WI38 (cell line): Measurements from ENCODE around the gene CAMK4.

Experiments
- H3K4me3 ChIP-seq: 2 replicates; pipeline ENCODE4 v1.5.1; 2011; ENCODE audit warnings: low read depth, mild to moderate bottlenecking, control low read depth, low read length
- CTCF ChIP-seq: IDR thresholded peaks from 2 replicates; pipeline ENCODE4 v1.5.1; 2012; ENCODE audit warnings: low read depth, mild to moderate bottlenecking, control low read depth, low read length

The CAMK4 gene

GRCh38 chr5:111494355-111494999, 270.3 kb downstream of the CAMK4 start:
- H3K4me3 ChIP-seq: no peak overlapping the region
- no peak for TF ChIP-seq CTCF

- no peak for TF ChIP-seq CTCF
- no peak overlapping the region for H3K4me3 ChIP-seq
Measured at GRCh38 chr5:111495159-111495558, 271.0 kb downstream of the CAMK4 start.

- no peak overlapping the region for H3K4me3 ChIP-seq
- TF ChIP-seq CTCF: no peak
Measured at GRCh38 chr5:111498346-111498745, 274.2 kb downstream of the CAMK4 start.

- TF ChIP-seq CTCF: no peak
Measured at GRCh38 chr5:111502956-111503355, 278.8 kb downstream of the CAMK4 start.

GRCh38 chr5:111505096-111505495, 280.9 kb downstream of the CAMK4 start:
- H3K4me3 ChIP-seq: no peak overlapping the region
- no peak for TF ChIP-seq CTCF

More at GRCh38 chr5:111502956-111503355, 278.8 kb downstream of the CAMK4 start:
- H3K4me3 ChIP-seq: no peak overlapping the region

GRCh38 chr5:111507276-111507675, 283.1 kb downstream of the CAMK4 start:
- H3K4me3 ChIP-seq: no peak overlapping the region
- no peak for TF ChIP-seq CTCF

- no peak for TF ChIP-seq CTCF
- no peak overlapping the region for H3K4me3 ChIP-seq
Measured at GRCh38 chr5:111509119-111509518, 284.9 kb downstream of the CAMK4 start.
